GM11168 (cell line): ENCODE measurements around the gene TMEM135.

Source experiments
- in situ Hi-C: fragments of 300-500 bp; cut with MboI; formaldehyde crosslinking; loops from one replicate; pipeline ENCODE4 v1.12.0; 2022; ENCODE audit warnings: low sequenced_read_pairs; ENCODE audit not compliant: unreplicated experiment

Gene TMEM135

DNA sequence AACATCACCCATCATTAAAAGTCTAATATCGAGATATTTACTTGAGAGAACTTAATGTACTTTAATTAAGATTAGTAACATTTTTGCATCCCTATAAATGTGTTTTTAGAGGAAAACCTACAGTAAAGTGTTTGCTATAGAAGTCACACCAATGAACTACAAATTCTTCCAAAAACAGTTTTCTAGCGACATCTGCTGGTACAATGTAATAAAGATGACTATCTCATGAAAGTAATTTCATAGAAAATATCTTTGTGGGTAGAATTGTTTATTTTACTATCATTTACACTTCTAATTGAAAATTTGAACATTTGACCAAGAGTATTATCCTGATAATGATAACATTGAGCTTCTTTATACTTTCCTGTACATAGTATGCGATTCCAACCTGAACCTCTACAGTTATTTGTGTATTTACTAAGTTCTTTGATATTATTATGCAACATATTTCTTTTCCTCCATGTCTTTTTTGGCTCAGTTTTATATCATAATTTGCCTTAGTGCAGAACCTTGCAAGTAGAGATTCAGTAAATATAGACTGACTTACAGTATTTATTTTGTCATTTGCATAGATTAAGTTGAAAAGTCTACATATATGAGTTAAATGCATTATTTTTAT lies 252.7 kb downstream of the TMEM135 start:
- in situ Hi-C loops = loop anchor here (10.0 kb wide), 1 partner anchor 296 kb away; no protein-coding TSS in a partner anchor

DNA sequence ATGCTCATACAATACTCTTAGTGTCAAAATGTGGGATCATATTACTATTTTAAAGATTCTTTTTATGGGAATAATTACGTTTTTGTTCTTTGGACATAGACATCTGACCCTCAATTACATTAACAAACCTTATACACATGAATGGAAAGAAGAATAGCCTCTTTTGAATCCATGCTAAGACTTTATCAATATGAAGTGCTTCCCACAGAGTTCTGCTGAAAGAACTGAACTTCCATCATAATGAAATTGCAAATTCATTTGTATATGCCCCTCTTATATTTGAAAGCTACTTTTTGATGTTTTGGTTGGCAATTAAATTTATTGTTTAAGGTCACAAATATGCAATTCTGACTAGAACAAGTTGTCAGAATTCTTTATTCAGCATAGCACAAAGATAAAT lies 254.9 kb downstream of the TMEM135 start:
- in situ Hi-C loops = loop anchor here (10.0 kb wide), 1 partner anchor 298 kb away; no protein-coding TSS in a partner anchor

DNA sequence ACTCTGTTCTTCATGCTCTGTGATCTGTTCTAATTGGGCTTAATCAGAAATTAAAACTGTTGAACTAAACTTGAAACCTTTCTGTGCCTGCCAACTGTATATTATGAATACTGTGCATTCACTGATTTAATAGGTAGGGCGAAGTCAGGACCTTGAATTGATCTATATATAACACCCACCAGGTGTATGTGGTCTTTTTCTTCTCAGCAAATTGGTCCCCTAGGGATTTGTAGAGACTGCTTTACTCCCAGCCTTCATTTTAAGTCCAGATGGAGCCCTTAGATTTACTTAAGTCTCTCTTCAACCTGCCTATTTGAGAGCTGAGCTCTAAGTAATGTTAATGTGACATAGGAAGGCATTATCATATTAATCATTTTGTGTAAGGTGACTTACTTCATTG lies 257.5 kb downstream of the TMEM135 start:
- in situ Hi-C loops = loop anchor here (10.0 kb wide), 1 partner anchor 300 kb away; no protein-coding TSS in a partner anchor

DNA sequence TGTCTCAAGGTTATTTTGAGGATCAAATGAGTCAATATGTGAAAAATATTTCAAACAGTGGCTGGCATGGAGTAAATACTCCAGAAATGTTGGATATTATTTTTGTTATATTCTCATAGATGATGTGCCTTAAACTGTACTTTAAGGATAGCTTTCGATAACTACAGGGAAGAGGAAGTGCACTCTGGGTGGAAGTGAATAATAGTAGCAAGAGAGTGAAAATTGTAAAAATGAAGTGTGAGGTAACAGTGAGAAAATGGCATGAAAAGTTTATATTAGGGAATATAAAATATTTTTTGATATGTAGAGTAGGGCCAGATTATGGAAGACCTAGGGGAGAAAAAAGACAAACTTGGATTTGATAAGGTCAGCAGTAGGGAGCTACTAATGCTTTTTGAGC lies 258.9 kb downstream of the TMEM135 start:
- in situ Hi-C loops = loop anchor here (10.0 kb wide), 1 partner anchor 302 kb away; no protein-coding TSS in a partner anchor

DNA sequence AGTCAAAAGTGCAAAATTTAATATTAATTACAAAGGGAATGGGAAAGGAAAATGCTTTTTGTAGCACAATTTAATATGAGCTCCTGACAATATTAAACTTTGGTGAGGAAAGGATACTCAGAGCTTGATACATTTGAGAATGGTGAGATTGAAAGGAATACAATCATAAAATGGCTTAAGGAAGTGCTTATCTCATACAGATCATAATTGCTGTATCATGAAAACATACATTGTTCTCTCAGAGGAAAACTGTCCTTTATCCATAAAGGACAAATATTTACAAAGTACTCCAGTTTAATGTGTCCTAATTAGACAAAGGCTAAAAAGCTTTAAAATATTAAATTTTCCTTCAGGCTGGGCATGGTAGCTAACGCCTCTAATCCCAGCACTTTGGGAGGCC lies 260.4 kb downstream of the TMEM135 start:
- in situ Hi-C loops = loop anchor here (10.0 kb wide), 1 partner anchor 303 kb away; no protein-coding TSS in a partner anchor

DNA sequence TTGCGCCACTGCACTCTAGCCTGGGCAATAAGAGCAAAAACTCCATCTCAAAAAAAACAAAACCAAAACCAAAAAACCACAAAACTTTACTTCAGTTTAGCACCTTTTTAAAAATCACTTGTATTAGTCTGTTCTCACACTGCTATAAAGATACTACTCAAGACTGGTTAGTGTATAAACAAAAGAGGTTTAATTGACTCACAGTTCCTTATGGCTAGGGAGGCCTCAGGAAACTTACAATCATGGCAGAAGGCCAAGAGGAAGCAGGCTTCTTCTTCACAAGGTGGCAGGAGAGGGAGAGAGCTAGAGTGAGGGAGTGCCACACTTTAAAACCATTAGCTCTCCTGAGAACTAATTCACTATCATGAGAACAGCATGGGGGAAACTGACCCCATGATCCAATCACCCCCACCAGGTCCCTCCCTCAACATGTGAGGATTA lies 261.3 kb downstream of the TMEM135 start:
- in situ Hi-C loops = loop anchor here (10.0 kb wide), 1 partner anchor 304 kb away; no protein-coding TSS in a partner anchor

DNA sequence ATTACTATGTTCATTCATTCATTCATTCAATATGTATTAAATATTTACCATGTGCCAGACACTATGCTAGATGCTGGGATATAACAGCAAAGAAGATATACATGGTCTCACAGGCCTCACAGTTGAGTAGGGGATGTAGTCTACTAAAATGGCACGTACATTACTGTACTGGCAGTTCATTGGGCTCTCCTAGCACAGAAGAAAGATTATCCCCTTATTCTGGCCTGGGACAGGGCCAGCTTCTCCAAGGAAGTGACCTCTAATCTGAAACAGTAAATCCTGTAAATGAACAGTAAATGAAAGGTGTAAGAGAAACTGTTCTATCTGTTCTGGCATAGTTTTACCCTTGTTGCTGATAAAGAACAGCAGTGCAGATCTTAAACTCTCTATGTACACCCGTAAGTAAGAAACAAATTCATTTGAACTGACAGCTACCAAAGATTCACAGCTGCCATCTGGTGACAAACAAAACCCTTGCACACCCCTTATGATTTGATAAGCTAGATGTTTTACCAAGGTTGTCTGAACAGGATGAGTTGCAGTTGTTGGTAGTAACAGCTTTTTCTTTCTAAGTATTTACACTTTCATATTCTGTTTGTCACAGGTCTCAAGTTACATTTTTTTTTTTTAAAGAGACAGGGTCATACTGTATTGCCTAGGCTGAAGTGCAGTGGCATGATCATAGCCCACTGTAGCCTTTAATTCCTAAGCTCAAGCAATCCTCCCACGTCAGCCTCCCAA lies 263.1 kb downstream of the TMEM135 start:
- in situ Hi-C loops = no loop called here

DNA sequence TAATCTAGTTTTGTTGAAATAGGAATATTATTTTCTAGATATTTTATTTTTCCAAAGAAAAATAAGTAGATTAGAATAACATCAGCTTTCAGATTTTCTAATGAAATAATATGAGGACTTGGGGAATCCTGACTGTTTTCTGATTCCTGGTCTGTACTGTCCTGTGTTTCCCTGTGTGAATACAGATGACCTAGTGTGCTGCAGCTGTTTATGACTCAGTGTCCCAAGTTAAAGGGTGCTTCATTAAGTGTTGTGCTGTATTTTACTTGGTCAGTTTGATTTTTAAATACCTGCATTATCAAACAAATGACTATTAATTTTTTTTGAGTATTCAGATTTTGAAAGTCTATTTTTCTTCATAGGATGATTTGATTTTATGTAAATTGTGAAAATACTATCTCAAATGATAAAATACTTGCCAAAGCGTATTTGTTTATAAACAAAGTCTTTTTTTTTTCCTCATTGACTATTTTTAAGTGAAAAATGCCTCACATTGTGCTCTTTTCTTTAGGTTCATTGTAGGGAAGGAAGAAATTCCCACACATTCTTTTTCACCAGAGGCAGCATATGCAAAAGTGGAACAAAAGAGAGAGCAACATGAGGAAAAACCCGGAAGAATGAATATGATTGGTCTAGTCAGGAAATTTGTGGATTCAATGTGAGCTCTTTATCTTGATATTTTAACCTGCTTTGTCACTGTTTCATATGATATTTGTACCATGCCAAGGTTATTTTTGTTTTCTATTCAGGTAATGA lies 264.2 kb downstream of the TMEM135 start:
- in situ Hi-C loops = no loop called here

DNA sequence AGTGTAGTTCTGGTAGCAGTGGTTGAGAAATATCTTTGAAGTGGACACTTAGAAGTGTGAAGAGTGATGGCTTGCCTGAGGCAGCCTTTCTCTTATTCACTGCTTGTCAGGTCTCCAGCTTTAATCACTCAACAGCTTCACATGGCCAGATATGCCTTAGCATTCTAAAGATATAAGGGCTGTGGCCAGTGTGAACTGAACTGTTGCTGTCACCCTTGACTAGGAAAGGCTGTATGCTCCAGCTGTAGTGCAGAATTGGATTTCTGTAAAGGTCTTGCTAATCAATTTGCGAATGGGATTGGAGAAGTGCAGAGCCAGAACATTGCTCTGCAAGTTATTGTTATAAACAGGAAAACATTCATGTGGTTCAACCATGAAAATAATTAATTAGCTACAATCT lies 266.7 kb downstream of the TMEM135 start:
- in situ Hi-C loops = no loop called here

DNA sequence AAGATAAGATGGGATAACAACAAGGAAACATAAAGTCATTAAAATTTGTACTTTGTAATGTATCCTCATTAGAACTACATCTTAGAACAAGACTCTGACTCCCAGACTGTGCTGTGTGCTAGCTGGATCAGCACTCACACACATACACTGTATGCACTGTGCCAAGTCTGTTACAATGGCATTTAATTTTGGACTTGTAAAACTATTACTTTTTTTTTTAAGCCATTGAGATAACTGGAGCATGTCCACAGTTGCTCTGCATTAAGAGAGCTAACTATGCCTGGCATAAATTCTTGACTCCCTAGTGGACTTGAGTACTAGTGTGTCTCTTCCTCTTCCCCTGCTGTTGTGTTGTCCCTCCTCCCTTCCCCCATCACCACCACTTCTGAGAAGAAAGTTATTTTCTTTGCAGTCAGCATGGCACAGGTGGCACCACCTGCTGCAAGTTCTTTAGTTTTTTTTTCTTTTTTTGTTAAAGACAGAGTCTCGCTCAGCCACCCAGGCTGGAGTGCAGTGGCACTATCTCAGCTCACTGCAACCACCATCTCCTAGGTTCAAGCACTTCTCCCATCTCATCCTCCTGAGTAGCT lies 268.6 kb downstream of the TMEM135 start:
- in situ Hi-C loops = no loop called here

DNA sequence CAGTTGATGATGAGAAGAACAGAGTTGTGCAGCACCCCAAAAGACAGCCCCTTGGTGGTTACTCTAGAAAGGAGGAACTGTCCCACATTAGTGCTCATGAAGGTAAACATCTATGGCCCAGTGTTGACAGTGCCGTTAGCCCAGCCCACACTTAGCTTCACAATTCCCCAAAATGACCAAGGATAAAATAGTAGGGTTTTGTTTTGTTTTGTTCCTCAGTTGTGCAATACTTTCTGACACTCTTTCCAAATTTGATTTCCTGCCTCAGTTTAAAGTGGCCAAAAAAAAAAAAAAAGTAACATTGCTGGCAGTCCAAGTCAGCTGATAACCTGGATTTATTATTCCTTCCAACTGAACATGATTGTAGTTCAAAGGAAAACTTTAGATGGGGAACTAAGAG lies 269.4 kb downstream of the TMEM135 start:
- in situ Hi-C loops = no loop called here

DNA sequence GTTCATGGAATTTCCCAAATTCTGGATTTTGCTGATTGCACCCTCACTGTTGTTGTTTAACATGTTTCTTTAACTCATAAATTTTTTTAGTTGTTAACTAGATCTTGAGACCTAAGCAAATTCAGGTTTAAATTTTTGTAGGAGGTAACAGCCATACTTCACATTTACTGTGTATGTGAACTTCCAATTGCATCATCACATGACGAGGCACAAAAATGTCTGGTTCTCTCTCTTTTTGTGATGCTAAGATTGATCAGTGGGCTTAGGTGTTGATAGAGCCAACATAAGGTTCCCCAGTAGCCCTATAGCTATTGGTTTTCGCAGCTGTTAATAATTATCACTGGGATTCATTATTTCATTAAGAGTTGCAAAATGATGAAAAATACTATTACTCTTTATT lies 277.5 kb downstream of the TMEM135 start:
- in situ Hi-C loops = no loop called here

DNA sequence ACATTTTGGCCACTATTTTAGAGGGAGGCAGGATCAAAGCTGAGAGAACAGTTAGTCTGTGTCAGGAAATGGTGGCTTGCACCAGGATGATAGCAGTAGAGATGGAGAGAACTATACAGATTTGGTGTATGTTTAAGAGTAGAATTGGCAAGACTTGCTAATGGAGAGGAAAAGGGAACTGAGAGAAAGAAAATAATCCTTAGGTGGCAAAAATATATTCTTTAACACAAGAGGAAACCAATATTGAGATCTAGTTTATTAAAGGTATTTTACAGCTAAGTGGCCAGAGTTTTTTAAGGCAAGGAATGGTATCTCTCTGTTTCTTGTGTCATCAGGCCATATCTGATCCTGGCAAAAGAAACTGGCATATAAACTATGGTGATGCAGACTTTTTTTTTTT lies 278.8 kb downstream of the TMEM135 start:
- in situ Hi-C loops = no loop called here

DNA sequence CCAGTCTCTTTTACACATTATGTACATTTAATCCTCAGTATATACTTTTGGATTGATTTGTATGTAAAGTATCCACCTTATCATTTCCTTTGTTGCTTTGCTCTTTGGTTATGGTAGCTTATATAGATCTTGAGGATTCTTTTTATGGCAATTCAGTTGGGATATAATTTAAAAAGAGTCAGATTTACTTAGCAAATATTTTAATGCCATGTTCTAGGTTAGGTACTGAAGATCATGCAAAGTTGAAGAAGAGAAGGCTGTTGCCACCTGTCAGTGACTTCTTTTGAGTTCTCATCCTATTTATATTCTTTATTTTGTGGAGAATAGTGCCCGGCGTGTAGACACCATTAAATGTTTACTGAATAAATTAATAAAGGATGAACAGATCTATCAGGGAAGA lies 279.7 kb downstream of the TMEM135 start:
- in situ Hi-C loops = no loop called here

DNA sequence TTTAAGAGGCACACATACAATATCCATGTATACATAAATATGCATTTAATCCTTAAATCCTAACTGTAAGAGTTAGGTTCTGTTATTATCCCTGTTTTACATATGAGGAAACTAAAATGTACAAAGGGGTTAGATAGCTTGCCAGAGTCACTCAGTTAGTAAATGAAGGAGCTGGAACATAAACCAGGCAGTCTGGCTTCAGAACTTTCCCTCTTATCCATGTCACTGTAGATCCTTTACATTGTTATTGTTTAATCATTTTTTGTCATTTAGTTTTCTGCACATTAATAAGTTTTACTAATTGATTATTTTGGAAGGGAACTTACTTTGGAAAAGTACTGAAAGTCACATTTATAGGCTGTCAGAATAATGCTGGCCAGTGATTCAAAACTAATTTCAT lies 282.4 kb downstream of the TMEM135 start:
- in situ Hi-C loops = no loop called here

DNA sequence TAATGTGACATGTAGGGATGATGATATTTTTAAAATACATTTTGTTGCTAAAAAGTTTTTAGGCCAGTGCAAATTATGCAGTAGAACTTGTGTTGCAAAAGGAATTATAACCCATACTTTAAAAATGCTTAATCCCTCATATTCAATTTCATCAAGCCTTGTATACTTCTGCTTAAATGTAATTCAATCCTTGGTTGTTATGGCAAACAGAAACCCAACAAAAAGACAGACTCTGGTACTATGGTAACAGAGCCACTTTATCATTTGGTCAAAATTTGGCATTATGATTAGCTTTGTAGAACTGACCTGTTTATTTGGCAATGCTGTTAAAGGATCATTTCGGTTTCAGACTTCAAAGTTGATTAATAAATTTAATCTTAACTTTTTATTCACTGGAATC lies 284.8 kb downstream of the TMEM135 start:
- in situ Hi-C loops = no loop called here

DNA sequence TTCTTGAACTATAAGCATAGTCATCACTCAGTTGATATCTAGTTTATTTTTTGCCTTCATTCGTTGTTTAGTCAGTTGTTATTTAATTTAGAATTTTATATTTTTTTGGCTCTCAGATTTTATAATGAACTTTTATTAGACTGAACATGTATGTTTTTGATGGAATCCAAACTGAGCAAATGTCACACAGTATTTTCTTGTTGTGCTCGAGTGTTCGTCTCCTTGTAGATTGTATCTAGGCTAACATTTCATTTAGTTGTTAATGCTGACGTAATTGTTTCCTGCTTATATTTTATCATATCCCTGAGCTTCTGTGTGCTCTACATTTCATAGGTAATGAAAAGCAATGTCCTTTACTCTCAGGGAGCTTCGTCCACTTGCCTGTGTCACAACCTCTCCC lies 286.2 kb downstream of the TMEM135 start:
- in situ Hi-C loops = no loop called here

DNA sequence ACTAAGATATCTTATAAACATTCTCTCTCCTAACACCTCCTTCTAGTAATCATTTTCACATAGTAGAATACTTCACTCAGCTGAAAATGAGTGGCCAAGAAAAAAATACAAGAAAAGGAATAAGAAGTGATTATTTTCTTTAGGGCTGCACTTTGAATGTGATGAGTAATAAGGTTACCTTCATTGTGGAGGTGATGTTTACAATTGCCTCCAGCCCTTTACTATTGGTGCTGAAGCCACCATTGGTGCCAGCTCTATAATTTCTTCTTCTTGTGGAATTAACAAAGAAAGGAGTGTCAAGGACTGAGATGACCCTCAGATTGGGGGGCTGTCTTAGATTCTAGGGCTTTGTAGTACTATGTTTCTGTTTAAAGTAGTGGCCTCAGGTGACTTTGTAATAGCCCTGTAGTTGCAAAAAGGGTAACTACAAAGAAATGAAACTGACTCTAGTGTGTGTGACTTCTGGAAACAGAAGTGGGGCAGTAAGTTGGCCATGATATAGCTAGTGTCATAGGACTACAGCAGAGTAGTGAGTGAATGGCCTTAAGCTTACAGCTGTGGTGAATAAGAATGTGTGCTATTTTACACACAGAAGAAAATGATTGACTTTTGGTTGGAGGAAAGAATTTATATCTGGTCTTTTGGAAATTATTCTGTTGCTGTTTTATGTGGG lies 287.2 kb downstream of the TMEM135 start:
- in situ Hi-C loops = no loop called here

DNA sequence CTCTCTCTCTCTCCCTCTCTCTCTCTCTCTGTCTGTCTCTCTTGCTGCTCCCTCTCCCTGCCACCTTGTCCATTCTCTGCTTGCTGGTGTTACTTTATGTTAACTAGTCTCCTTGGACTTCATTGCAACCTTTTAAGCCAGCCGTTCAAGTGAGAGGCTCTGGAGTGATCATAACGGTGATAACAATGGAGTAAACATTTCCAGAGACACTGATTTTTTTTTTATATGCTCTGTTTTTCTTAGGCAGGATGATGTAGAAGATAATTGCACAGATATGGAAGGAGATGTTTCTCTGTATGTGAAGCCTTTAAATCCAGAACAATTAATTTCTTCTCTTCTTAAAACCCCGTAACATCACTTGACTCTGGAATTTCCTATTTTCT lies 287.7 kb downstream of the TMEM135 start:
- in situ Hi-C loops = no loop called here

DNA sequence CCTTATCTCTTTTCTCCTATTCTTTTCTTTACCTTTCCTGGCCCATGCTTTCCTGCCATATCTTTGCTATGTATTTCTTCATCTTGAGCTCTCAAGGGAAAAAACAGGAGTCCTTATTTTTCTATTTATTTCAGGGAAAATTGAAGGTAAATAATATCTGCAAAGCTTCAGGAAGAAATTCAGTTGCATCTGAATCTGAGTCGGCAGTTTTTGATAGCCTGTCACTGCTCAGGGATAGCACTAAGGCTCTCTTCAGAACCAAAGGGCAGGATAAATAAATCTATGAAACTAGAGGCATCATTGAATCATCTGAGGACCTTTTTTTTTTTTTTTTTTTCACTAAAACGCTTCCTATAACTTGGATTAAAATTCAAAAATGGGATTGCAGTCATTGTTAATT lies 288.9 kb downstream of the TMEM135 start:
- in situ Hi-C loops = no loop called here
